ENCODE results near the gene CNOT4.

CNOT4 gene

DNA sequence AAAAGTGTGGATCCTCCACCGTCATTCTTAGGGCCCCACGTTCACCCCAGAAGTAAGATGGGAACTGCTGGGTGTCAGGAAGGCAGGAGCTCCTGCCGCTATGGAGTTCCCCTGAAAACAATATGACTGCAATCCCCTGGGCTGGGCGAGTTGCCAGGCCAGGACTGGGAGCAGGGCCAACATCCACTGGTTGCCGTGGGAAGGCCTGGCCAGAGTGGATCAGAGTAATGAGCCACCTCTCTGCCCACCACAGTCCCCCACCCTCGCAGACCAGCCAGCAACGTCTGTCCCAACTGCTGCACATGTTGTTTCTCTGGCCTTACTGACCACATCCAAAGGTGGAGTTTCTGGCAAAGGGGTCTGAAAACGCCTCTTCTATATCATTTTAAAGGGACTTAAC is 189.6 kb downstream of the CNOT4 start:
- FAIRE-seq = no peak

DNA sequence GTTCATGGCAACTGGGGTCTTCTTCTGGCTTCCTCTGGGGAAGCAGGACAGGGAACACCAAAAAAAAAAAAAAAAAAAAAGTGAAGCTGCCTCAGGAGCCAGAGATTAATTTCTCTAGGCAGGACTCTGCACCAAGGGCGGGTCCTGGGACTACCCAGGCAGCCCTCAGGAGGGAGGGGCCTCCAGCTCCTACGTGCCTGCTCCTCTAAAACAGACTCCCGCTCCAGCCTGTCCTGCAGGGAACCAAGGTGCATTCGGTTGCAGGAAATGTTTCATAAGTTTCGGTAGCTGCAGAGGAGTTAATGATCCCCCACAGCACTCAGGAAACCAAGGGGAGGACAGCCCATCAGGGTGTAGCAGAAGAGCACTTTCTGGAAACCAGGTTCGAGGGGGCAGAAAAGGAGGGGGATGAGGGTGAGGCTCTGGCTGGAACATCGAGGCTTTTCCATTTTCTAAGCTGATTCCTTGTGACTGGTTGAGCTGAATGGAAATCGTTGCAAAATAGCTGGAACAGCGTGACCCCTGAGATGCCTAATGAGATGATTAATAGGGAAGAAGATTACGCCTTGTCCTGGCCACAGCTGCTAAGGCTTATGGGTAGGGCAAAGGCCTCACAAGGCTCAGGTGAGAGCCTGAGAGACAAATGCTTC is 192.1 kb downstream of the CNOT4 start:
- no peak for FAIRE-seq

DNA sequence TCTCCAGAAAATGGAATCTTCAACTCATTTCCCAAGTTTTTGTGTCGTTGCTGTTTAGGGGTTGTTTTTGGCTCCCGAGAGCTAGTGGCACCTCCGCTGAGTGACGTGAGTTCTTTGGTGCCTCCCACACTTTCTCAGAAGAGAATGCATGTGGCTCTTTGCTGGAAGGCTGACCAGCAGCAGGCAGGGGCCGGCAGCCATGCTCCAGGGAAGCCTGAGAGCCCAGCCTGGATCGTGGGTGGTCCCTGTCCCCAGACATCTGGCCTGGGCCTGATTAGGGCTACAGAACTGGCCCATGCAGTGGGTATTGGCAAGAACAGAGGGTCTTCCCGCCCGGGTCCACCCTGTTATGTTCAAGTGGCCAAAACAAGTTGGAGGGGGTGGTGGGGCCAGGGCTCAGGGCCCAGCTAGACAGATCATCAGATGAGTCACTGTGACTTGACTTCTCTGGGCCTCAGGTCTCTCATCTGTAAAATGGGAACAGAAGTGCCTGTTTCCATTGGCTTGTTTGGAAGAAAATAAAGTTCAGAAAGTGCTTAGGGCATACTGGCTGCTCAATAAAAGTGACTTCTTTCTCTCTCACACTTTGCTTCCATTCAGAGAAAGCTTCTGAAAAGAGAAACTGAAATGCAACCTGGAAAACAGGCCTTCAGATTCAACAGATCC is 193.1 kb downstream of the CNOT4 start:
- FAIRE-seq = no peak

- FAIRE-seq = no peak
Observed at GRCh38 chr7:135313971-135314370, 195.9 kb downstream of the CNOT4 start.

Measured in islet of Langerhans (tissue), 1 donor.